HCT116 (cell line): ENCODE measurements around the gene ZNF761. TPM values are rescaled to one million over a fixed set of nuclear protein-coding genes. Genes with fewer than 3 reads are reported as not detected.
"Not testable (repeated sequence)": the region's sequence is repeated elsewhere in the genome, so short reads cannot be mapped to it uniquely, and the experiment has no call there.

ENCODE experiments used
- ATAC-seq: fragments of 200-7000 bp; cut with Tn5 transposase; 2 replicates; pipeline ENCODE4 v1.9.1; 2020; ENCODE audit warnings: mild to moderate bottlenecking, moderate library complexity
- BruUV-seq: library from RNA; stranded (reverse); fragments of 400-500 nt; replicated peaks from 2 replicates; lab custom pipeline; 2021; lab: Mats Ljungman, UMichigan
- CTCF ChIA-PET: fragments of 300-600 bp; sonication (Branson Sonifier 250); formaldehyde crosslinking; loops from one replicate; lab custom pipeline; 2021; ENCODE audit warnings: antibody characterized with exemption; lab: Charles Lee
- POLR2A ChIA-PET: fragments of 300-600, 350-600 bp; sonication (Branson Sonifier 250); formaldehyde crosslinking; loops from one replicate; lab custom pipeline; 2021; ENCODE audit warnings: antibody characterized with exemption; lab: Charles Lee
- RAD21 ChIA-PET, 2 experiments: fragments of 300-600 bp; sonication (Branson Sonifier 250); formaldehyde crosslinking; loops; one replicate each; lab custom pipeline; 2023; ENCODE audit warnings: low total read pairs in 2 of 2; ENCODE audit not compliant: uncharacterized antibody in 2 of 2, unreplicated experiment in 2 of 2, low non-redundant PET in 1 of 2; lab: Charles Lee
- DNase-seq: peaks from one replicate; pipeline ENCODE4 v3.0.0-alpha.2; 2010; ENCODE audit warnings: low read depth, low spot score
- H2AFZ ChIP-seq: fragments of 200-600 bp; shearing (Covaris generic), sonication (generic); 2 replicates; pipeline ENCODE4 v1.6.1; 2017; ENCODE audit warnings: low read depth, mixed run types, mixed read lengths, antibody characterized with exemption, low read length; ENCODE audit not compliant: poor library complexity, severe bottlenecking
- H3K27ac ChIP-seq: 2 replicates; pipeline ENCODE4 v1.5.1; 2012; ENCODE audit warnings: low read depth, low read length
- H3K27me3 ChIP-seq: fragments of 200-600 bp; sonication (generic); 2 replicates; pipeline ENCODE4 v1.6.1; 2016; ENCODE audit warnings: mixed run types, low read length, mixed read lengths; ENCODE audit not compliant: insufficient read depth
- H3K36me3 ChIP-seq, 2 experiments: fragments of 200-500 bp in 1 of 2; fragments of 200-600 bp in 1 of 2; sonication (Bioruptor generic) in 1 of 2; sonication (generic) in 1 of 2; 2 replicates each; pipeline versions ENCODE4 v1.5.1 to v1.6.1; 2014 to 2016; ENCODE audit warnings: low read length in 2 of 2, inconsistent platforms in 1 of 2, mixed read lengths in 1 of 2, mixed run types in 1 of 2; ENCODE audit not compliant: insufficient read depth in 2 of 2, control insufficient read depth in 1 of 2
- H3K4me1 ChIP-seq, 2 experiments: fragments of 200-600 bp in 1 of 2; sonication (generic) in 1 of 2; 2 replicates each; pipeline versions ENCODE4 v1.5.1 to v1.6.1; 2012 to 2017; ENCODE audit warnings: low read length in 2 of 2, inconsistent platforms in 1 of 2, mild to moderate bottlenecking in 1 of 2, mixed read lengths in 1 of 2, mixed run types in 1 of 2, moderate library complexity in 1 of 2; ENCODE audit not compliant: insufficient read depth in 2 of 2, control insufficient read depth in 1 of 2
- H3K4me2 ChIP-seq: fragments of 200-600 bp; sonication (generic); 2 replicates; pipeline ENCODE4 v1.6.1; 2017; ENCODE audit warnings: mixed run types, low read length, mixed read lengths
- H3K4me3 ChIP-seq, 2 experiments: fragments of 200-600 bp in 1 of 2; sonication (generic) in 1 of 2; replicated peaks in 1 of 2; 2 replicates each; pipeline ENCODE4 v1.5.1; 2011 to 2016; ENCODE audit warnings: low read length in 2 of 2, control low read depth in 1 of 2, low read depth in 1 of 2, mild to moderate bottlenecking in 1 of 2, mixed read lengths in 1 of 2, mixed run types in 1 of 2
- H3K79me2 ChIP-seq: fragments of 200-600 bp; sonication (generic); 2 replicates; pipeline ENCODE4 v1.6.1; 2017; ENCODE audit warnings: mild to moderate bottlenecking, mixed run types, low read length, moderate library complexity, mixed read lengths; ENCODE audit not compliant: insufficient read depth
- H3K9ac ChIP-seq: fragments of 200-600 bp; sonication (generic); 2 replicates; pipeline ENCODE4 v1.6.1; 2016; ENCODE audit warnings: low read length, mixed read lengths
- H3K9me2 ChIP-seq: fragments of 200-600 bp; sonication (generic), shearing (Covaris generic); 2 replicates; pipeline ENCODE4 v1.6.1; 2017; ENCODE audit warnings: mixed run types, mild to moderate bottlenecking, moderate library complexity; ENCODE audit not compliant: insufficient read depth
- H3K9me3 ChIP-seq, 2 experiments: fragments of 200-500 bp in 1 of 2; fragments of 200-600 bp in 1 of 2; sonication (Bioruptor generic) in 1 of 2; sonication (generic) in 1 of 2; 2 replicates each; pipeline ENCODE4 v1.6.1; 2014 to 2017; ENCODE audit warnings: low read length in 2 of 2, mixed read lengths in 2 of 2, inconsistent platforms in 1 of 2, low read depth in 1 of 2, mild to moderate bottlenecking in 1 of 2, mixed run types in 1 of 2, moderate library complexity in 1 of 2; ENCODE audit not compliant: control insufficient read depth in 1 of 2, insufficient read depth in 1 of 2
- H4K20me1 ChIP-seq: fragments of 200-600 bp; sonication (generic), shearing (Covaris generic); 2 replicates; pipeline ENCODE4 v1.6.1; 2017; ENCODE audit warnings: mixed run types, mild to moderate bottlenecking, moderate library complexity; ENCODE audit not compliant: insufficient read depth
- RAD21 ChIP-seq: IDR thresholded peaks from 2 replicates; pipeline ENCODE4 v1.6.1; 2012; ENCODE audit warnings: low read depth, mild to moderate bottlenecking
- SP1 ChIP-seq: IDR thresholded peaks from 2 replicates; pipeline ENCODE4 v1.6.1; 2012; ENCODE audit warnings: low read depth
- TCF7L2 ChIP-seq: IDR thresholded peaks from 2 replicates; pipeline ENCODE4 v1.7.0; 2011; ENCODE audit warnings: borderline replicate concordance, inconsistent platforms; ENCODE audit not compliant: insufficient read depth, insufficient read length; ENCODE audit errors: extremely low read depth
- intact Hi-C: fragments of 100-400 bp; cut with micrococcal nuclease; formaldehyde crosslinking; loops from 2 replicates; pipeline ENCODE4 v1.10.0; 2022
- total RNA-seq: library from RNA; stranded (reverse); gene quantifications from one replicate; pipeline ENCODE4 v1.2.1, GENCODE V29; 2021; ENCODE audit not compliant: unreplicated experiment

The ZNF761 gene
- total RNA-seq, 1 experiment from 2014 or later, result 8.8 TPM

GRCh38 chr19:53396525-53396868 lies 35.3 kb upstream of the ZNF761 start:
- Histone ChIP-seq H3K27ac (no peak overlapping the region), H3K36me3 (peaks cover 3 to 11% of the 10 kb centered on the region in 2 experiments; a peak in 3 of 4 replicates), H3K9me2 (no peaks in the 10 kb centered on the region), H3K27me3 (no peaks in the 10 kb centered on the region), H3K9me3 (peaks cover 0 to 4% of the 10 kb centered on the region in 2 experiments; a peak in 1 of 4 replicates), H3K9ac (no peak overlapping the region), H3K79me2 (peaks cover 10% of the 10 kb centered on the region; the same call in 1 of the 2 replicates), H3K4me2 (peak overlapping the region; percentile 94), H2AFZ (no peak overlapping the region), H4K20me1 (no peaks in the 10 kb centered on the region), H3K4me3 (no peak overlapping the region), H3K4me1 (peaks cover 0 to 4% of the 10 kb centered on the region in 2 experiments; a peak in 1 of 4 replicates)
- DNase-seq, result no peak
- no peak for TF ChIP-seq RAD21
- no peak for TF ChIP-seq TCF7L2
- TF ChIP-seq SP1, result no peak
- CTCF ChIA-PET, result no interaction called here
- no peak for ATAC-seq
- RAD21 ChIA-PET, result no interaction called here
- POLR2A ChIA-PET, result no interaction called here
- no TSS peak for BruUV-seq
- intact Hi-C loops, result no loop called here

GRCh38 chr19:53397918-53398317 lies 33.9 kb upstream of the ZNF761 start:
- H3K4me3 ChIP-seq, H3K4me1 ChIP-seq, H3K9me3 ChIP-seq, ATAC-seq, CTCF ChIA-PET, BruUV-seq, H3K4me2 ChIP-seq, H3K9me2 ChIP-seq, H4K20me1 ChIP-seq, intact Hi-C loops, H3K9ac ChIP-seq, H2AFZ ChIP-seq, H3K79me2 ChIP-seq, H3K27me3 ChIP-seq, POLR2A ChIA-PET, RAD21 ChIA-PET, H3K27ac ChIP-seq, DNase-seq: not testable (repeated sequence)
- H3K36me3 ChIP-seq, result peaks cover 3 to 11% of the 10 kb centered on the region in 2 experiments; a peak in 3 of 4 replicates
